ENCODE data around the gene PIK3R6.
"Not testable (repeated sequence)": the region's sequence is repeated elsewhere in the genome, so short reads cannot be mapped to it uniquely, and the experiment has no call there.

PIK3R6 gene

GRCh38 chr17:8872705-8873435, 5.4 kb upstream of the PIK3R6 start:
- DNase-seq, result no peak

- no peak for DNase-seq
These were observed 4.7 kb upstream of the PIK3R6 start for GRCh38 chr17:8872036-8872704.

GRCh38 chr17:8871081-8871581, 3.7 kb upstream of the PIK3R6 start:
- DNase-seq, result no peak

- DNase-seq, result no peak
These were observed 3.0 kb upstream of the PIK3R6 start for GRCh38 chr17:8870406-8871040.

GRCh38 chr17:8869114-8869815, 1.8 kb upstream of the PIK3R6 start:
- no peak for DNase-seq

- no peak for DNase-seq
These were observed 1.1 kb upstream of the PIK3R6 start for GRCh38 chr17:8868529-8868951.

GRCh38 chr17:8868092-8868491, 618 bp upstream of the PIK3R6 start:
- no peak for DNase-seq

- DNase-seq, result no peak
These were observed 1.7 kb downstream of the PIK3R6 start for GRCh38 chr17:8865811-8866210.

- DNase-seq, result no peak
These were observed 2.1 kb downstream of the PIK3R6 start for GRCh38 chr17:8865385-8865784.

- no peak for DNase-seq
These were observed 5.0 kb downstream of the PIK3R6 start for GRCh38 chr17:8862213-8863056.

- no peak for DNase-seq
These were observed 5.8 kb downstream of the PIK3R6 start for GRCh38 chr17:8861495-8862181.

GRCh38 chr17:8859804-8860430, 7.6 kb downstream of the PIK3R6 start:
- DNase-seq, result no peak

- DNase-seq, result no peak
These were observed 8.3 kb downstream of the PIK3R6 start for GRCh38 chr17:8859027-8859803.

GRCh38 chr17:8857919-8858318, 9.6 kb downstream of the PIK3R6 start:
- DNase-seq, result no peak

- DNase-seq, result no peak
These were observed 10.5 kb downstream of the PIK3R6 start for GRCh38 chr17:8856869-8857575.

GRCh38 chr17:8856205-8856603, 11.3 kb downstream of the PIK3R6 start:
- DNase-seq, result not testable (repeated sequence)

- DNase-seq, result no peak
These were observed 11.8 kb downstream of the PIK3R6 start for GRCh38 chr17:8855477-8856204.

GRCh38 chr17:8851600-8851999, 15.9 kb downstream of the PIK3R6 start:
- DNase-seq, result no peak

Data from activated CD4-positive, alpha-beta T cell treated with anti-CD3 and anti-CD28 coated beads, Interleukin-2, amount 50 U/mL, for 4 hours (primary cell).